GM19468 (cell line): ENCODE measurements around the gene MLH3.

Source experiments
- ATAC-seq: cut with Tn5 transposase; IDR thresholded peaks from one replicate; pipeline ENCODE4 v1.9.1; 2021; ENCODE audit warnings: mild to moderate bottlenecking, moderate library complexity, moderate number of reproducible peaks; ENCODE audit not compliant: unreplicated experiment; ENCODE audit errors: extremely low read depth

Gene MLH3

GRCh38 chr14:75050852-75051555 lies at the start of gene MLH3:
Gene MLH3 (minus strand): TSS chr14:75051467. CDS start chr14:75049655, 1,812 bp downstream.
- peak; percentile 22 for ATAC-seq

DNA sequence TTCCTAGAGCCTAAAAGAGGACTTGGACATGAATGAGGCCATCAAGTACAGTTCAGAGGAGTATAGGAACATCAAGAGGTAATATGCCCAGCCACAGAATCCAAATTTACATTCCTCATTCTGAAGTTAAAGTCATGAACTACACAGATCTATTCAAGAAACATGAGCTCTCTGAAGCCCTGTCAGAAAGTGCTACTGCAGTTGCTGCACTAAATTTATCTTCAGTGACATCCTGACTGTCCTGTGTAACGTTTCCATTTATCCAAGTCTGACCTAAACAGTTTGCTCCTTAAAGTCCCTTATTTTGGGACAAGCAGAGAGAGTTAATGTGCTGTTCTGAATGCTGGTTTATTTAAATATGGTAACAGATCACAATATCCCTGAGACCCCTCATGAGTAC lies 47.4 kb upstream of the MLH3 start:
- no peak for ATAC-seq

GRCh38 chr14:75098212-75098611 lies 46.9 kb upstream of the MLH3 start:
- no peak for ATAC-seq

DNA sequence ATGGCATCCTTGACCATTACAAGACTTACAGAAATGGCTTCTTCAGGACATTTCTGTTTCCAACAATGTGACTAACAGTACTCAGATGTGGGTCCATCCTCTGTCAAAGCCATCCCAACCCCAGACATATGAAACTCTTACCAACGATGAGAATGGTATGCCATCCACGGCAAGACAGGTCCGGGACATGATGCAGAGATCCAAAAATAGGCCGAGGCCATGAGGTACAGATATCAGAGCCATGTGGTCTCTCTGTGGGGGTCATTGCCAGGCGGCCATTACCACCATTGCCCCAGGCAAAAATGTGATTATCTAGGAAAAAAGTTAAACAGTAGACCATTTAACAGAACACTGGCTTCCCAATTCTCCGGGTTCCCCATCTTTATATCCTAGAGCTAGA lies 45.7 kb upstream of the MLH3 start:
- no peak for ATAC-seq

DNA sequence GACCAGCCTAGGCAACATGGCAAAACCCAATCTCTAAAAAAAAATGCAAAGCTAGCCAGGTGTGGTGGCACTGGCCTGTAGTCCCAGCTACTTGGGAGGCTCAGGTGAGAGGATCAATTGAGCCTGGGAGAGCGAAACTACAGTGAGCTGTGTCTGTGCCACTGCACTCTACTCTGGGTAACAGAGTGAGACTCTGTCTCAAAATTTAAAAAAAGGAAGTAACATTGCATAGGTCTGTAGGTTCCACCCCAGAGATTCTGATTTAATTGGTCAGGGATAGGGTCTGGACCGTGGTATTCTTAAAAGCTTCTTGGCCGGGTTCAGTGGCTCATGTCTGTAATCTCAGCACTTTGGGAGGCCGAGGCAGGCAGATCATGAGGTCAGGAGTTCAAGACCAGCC lies 44.4 kb upstream of the MLH3 start:
- ATAC-seq: no peak

GRCh38 chr14:75094896-75095295 lies 43.6 kb upstream of the MLH3 start:
- no peak for ATAC-seq

- no peak for ATAC-seq
Measured at GRCh38 chr14:75092698-75093097, 41.4 kb upstream of the MLH3 start.

GRCh38 chr14:75091251-75091650 lies 40.0 kb upstream of the MLH3 start:
- no peak for ATAC-seq

DNA sequence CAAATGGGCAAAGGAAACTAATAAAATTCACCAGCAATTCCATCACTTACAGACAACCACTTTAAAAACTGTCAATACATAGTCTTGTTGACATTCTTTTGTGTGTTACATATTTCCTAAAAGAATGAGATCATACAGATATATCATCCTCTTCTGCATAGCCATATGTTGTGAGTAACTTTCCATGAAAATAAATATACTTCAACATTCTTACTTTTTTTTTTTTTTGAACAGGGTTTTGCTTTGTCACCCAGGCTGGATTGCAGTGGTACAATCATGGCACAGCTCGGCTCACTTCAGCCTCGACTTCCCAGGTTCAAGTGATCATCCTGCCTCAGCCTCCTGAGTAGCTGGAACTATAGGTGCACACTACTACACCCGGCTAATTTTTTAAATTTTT lies 39.1 kb upstream of the MLH3 start:
- no peak for ATAC-seq

GRCh38 chr14:75088566-75089373 lies 37.5 kb upstream of the MLH3 start:
- no peak for ATAC-seq

DNA sequence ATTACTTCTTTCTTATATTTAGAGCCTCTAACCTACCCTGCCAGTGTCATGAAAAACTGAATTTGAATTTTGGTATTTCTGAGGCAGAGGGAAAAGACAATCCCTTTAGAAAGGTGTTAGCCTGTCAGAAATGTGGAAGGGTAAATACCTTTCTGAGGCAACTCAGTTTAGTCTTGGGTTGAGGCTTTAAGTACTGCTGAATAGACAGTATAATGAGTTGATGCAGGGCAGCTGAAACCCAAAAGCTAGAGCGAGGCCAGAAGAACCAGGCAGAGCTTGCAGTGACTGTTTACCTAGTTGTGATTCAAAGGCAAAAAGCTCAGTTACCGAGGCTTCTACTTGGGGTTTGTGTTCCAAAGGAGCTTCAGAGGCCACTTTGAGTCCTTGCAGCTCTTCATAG lies 36.9 kb upstream of the MLH3 start:
- ATAC-seq: no peak

- no peak for ATAC-seq
Measured at GRCh38 chr14:75084513-75084912, 33.2 kb upstream of the MLH3 start.

DNA sequence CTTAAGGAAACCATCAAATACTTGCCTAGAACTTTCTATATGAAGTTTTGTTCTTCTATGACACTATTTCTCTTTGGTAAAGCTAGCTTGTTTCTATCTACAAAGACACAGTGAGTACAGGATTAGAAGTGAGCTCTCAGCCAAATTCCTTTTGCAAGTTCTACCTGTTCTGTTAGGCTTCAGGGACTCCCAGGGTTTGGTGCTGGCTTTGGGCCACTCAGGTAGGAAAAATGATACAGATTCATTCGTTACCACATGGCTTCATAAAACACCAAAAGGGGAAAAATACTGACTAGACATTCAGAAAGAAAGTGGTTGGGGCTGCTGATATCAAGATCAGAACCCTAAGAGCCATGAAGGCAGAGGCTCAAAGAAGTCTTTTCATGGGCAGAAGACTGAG lies 32.0 kb upstream of the MLH3 start:
- no peak for ATAC-seq

GRCh38 chr14:75081660-75082229 lies 30.5 kb upstream of the MLH3 start:
- no peak for ATAC-seq

DNA sequence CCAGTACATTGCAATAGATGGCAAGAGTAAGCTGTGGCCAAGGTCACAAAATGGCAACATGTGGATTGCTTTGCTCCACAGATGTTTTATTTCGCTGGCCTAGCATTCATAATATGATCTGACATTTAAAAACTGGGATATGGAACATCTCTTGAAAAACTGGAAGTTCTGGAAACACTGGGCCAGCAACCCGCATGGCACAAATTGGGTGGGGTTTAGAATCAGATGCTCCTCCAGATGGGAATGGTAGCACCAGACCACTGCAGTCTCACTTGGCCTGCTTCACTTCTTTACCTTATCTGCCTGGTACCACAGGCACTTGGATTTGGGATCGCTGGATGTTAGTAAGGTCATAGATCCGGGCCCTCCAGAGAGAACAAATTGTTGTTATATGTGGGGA lies 28.3 kb upstream of the MLH3 start:
- no peak for ATAC-seq

DNA sequence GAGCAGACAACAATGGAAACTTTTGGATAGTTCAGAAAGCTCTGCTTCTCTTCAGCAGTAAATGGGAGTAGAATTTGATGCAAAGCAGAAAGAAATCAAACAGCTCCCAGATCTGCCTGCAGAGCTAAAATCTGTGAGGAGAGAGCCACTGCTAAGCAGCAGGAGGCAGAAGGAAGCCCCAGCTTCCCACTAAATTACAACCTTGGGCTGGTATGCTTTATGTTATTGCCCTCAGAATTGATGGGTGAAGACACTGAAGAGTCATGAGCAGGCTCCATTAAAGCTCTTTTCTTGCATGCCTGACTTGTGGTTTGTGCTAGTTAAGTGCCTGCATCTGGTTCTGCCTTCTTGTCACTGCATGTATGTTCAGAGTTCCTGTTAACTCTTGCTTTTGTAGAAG lies 26.5 kb upstream of the MLH3 start:
- no peak for ATAC-seq

DNA sequence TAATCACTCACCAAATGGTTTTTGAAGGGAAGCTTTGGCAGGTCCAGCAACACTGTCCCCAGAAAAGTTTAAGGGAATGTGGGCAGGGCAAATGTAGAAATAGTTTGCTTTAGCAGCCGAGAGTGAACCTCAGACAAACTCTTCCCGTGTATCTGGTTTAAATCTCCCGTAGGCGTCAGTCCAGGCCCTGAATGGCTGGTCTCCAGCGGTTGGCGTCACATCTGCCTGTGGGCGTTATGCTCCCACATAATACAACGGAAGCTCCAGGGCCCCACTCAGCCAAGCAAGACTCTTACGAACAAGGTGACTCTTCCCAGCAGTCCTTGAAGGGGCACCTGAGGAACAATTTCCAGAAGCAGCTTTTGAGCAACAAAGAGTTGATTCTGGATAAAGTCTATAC lies 19.1 kb upstream of the MLH3 start:
- ATAC-seq: no peak

- ATAC-seq: no peak
Measured at GRCh38 chr14:75069811-75070145, 18.5 kb upstream of the MLH3 start.

DNA sequence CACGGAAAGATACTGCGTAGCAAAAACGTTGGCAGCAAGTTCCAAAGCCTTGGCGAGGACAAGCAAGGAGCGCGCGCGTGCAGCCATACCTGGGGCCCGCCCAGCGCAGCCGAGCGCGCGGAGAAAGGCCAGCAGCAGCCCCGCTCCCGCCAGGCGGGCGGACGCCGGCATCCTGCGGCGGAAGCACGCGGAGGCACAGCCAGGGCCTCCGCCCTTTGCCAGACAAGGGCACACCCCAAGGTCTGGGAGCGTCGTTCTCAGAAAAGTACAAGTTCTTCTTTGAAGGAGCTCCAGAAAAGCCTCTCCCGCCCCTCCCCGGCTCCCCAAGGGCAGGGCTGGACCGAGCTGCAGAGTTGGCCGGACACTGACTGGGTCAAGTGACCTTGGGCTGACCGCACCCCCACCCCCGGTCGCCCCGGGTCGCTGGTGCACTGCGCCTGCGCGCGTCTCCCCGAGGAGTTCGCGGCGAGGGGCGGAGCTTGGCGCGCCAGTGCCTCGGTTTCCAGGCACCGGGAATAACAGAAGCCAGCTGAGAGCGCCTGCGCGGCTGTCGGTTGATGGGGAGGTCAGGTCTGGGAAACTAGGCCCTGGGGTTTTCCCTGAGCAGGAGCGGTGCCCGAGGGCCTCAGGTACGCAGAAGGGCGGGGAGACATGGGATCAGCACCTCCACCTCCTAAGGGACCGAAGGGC lies 18.0 kb upstream of the MLH3 start, which contains the start of gene ZC2HC1C:
Gene ZC2HC1C (plus strand): TSS at position 521 of the 690 bp plus-strand sequence. CDS start 933 bp downstream, outside the sequence.
- ATAC-seq: no peak

DNA sequence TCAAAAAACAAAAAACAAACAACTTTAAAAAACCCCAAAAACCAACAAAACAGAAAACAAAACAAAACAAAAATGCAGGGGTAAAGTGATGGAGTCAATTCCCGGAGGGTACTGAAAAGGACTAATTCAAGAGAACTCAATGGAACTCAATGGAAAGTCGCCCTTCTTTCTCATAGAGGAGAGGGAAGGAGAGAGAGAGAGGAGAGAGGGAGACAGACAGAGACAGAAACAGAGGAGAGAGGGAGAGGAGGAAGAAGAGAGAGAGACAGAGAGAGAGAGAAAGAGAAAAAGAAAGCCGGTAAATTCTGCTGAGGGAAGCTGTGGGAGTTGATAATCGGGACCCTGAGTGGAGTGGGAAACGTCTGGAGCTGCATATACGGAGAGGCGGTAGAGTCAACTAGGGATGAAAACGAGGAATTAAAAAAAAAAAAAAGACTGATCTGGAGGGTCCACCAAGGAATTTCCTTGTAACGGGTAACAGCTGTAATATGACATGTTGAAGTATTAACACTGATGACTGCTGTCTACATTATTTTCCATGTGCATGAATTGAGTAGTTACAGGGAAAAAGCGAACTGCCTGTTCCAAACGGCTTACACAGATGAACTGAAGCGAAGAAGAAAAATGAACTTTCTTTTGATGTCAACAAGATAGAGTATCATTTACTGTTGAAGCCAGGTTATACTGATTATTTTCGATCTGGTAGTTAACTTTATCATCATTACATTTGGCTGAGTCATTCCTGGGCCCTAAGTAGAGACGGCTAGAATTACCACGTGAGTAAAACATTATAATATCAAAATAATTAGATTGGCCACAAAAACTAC lies 17.2 kb upstream of the MLH3 start:
- ATAC-seq: no peak
